SK-N-SH treated with all-trans-retinoic acid at 6 μM for 48 hours (cell line): ENCODE data around the gene SPATA18.

Source experiments
- ATAC-seq: fragments of 200-7000 bp; cut with Tn5 transposase; 3 replicates; pipeline ENCODE4 v1.9.1; 2020; ENCODE audit warnings: mild to moderate bottlenecking, moderate library complexity
- ARNTL ChIP-seq: fragments of 450-650 bp; formaldehyde crosslinking; IDR thresholded peaks from 2 replicates; pipeline ENCODE4 v1.5.0; 2020; ENCODE audit warnings: low read depth, mild to moderate bottlenecking, moderate library complexity, borderline replicate concordance
- BACH2 ChIP-seq: fragments of 250-450 bp; sonication (Bioruptor Pico); IDR thresholded peaks from 2 replicates; pipeline ENCODE4 v1.9.0; 2021; ENCODE audit warnings: mild to moderate bottlenecking, borderline replicate concordance
- CREB5 ChIP-seq: fragments of 250-450 bp; sonication (Bioruptor Pico); IDR thresholded peaks from 2 replicates; pipeline ENCODE4 v1.5.1; 2020; ENCODE audit warnings: low read depth, mild to moderate bottlenecking, moderate library complexity
- CSDC2 ChIP-seq: fragments of 250-450 bp; sonication (Bioruptor Pico); IDR thresholded peaks from 2 replicates; pipeline ENCODE4 v1.5.0; 2020; ENCODE audit warnings: mild to moderate bottlenecking, moderate library complexity
- CSRNP3 ChIP-seq: fragments of 250-450 bp; sonication (Bioruptor Pico); IDR thresholded peaks from 2 replicates; pipeline ENCODE4 v1.5.1; 2021; ENCODE audit warnings: mild to moderate bottlenecking, moderate library complexity
- ESRRG ChIP-seq: fragments of 250-450 bp; sonication (Bioruptor Pico); IDR thresholded peaks from 2 replicates; pipeline ENCODE4 v1.6.1; 2021; ENCODE audit warnings: mild to moderate bottlenecking
- GLIS3 ChIP-seq: fragments of 250-450 bp; sonication (Bioruptor Pico); IDR thresholded peaks from 2 replicates; pipeline ENCODE4 v1.5.0; 2020; ENCODE audit warnings: mild to moderate bottlenecking, moderate library complexity
- OSR1 ChIP-seq: fragments of 250-450 bp; sonication (Bioruptor Pico); IDR thresholded peaks from 2 replicates; pipeline ENCODE4 v1.8.0; 2022; ENCODE audit warnings: moderate library complexity, mild to moderate bottlenecking, inconsistent platforms
- PATZ1 ChIP-seq: fragments of 250-450 bp; sonication (Bioruptor Pico); IDR thresholded peaks from 2 replicates; pipeline ENCODE4 v1.8.0; 2020; ENCODE audit warnings: mild to moderate bottlenecking, moderate library complexity, borderline replicate concordance
- POU6F1 ChIP-seq: fragments of 250-450 bp; sonication (Bioruptor Pico); IDR thresholded peaks from 2 replicates; pipeline ENCODE4 v1.8.0; 2021; ENCODE audit warnings: low read depth, mild to moderate bottlenecking, moderate library complexity, borderline replicate concordance
- PPARA ChIP-seq: fragments of 250-450 bp; sonication (Bioruptor Pico); IDR thresholded peaks from 2 replicates; pipeline ENCODE4 v1.5.0; 2020; ENCODE audit warnings: mild to moderate bottlenecking, borderline replicate concordance
- RARB ChIP-seq: fragments of 250-450 bp; sonication (Bioruptor Pico); IDR thresholded peaks from 2 replicates; pipeline ENCODE4 v1.8.0; 2021; ENCODE audit warnings: mild to moderate bottlenecking, moderate library complexity
- SNAI2 ChIP-seq: fragments of 250-450 bp; sonication (Bioruptor Pico); IDR thresholded peaks from 2 replicates; pipeline ENCODE4 v1.5.0; 2020; ENCODE audit warnings: mild to moderate bottlenecking, moderate library complexity
- TCF4 ChIP-seq: fragments of 250-450 bp; sonication (Bioruptor Pico); IDR thresholded peaks from 2 replicates; pipeline ENCODE4 v1.8.0; 2021; ENCODE audit warnings: mild to moderate bottlenecking, moderate library complexity, borderline replicate concordance
- TOX ChIP-seq: fragments of 250-450 bp; sonication (Bioruptor Pico); IDR thresholded peaks from 2 replicates; pipeline ENCODE4 v1.8.0; 2021; ENCODE audit warnings: mild to moderate bottlenecking, moderate library complexity, borderline replicate concordance
- TSHZ2 ChIP-seq: fragments of 250-450 bp; sonication (Bioruptor Pico); IDR thresholded peaks from 2 replicates; pipeline ENCODE4 v1.5.0; 2020; ENCODE audit warnings: mild to moderate bottlenecking, moderate library complexity
- ZFP3 ChIP-seq: fragments of 250-450 bp; sonication (Bioruptor Pico); IDR thresholded peaks from 2 replicates; pipeline ENCODE4 v1.5.0; 2020; ENCODE audit warnings: mild to moderate bottlenecking, moderate library complexity
- ZFP30 ChIP-seq: fragments of 450-650 bp; formaldehyde crosslinking; IDR thresholded peaks from 2 replicates; pipeline ENCODE4 v1.5.0; 2022; ENCODE audit warnings: mild to moderate bottlenecking, moderate library complexity
- ZNF70 ChIP-seq: fragments of 450-650 bp; formaldehyde crosslinking; IDR thresholded peaks from 2 replicates; pipeline ENCODE4 v1.5.0; 2020; ENCODE audit warnings: mild to moderate bottlenecking, moderate library complexity
- ZNF8 ChIP-seq: fragments of 450-650 bp; formaldehyde crosslinking; IDR thresholded peaks from 2 replicates; pipeline ENCODE4 v1.5.0; 2020; ENCODE audit warnings: mild to moderate bottlenecking, moderate library complexity

The SPATA18 gene

GRCh38 chr4:52103319-52103718, 52.2 kb downstream of the SPATA18 start (continued):
- no peak for TF ChIP-seq POU6F1 (CRISPR knock-in tag)

GRCh38 chr4:52105276-52105675, 54.2 kb downstream of the SPATA18 start:
- TF ChIP-seq CSDC2 (no peak), CSRNP3 (CRISPR knock-in tag) (no peak), RARB (CRISPR knock-in tag) (no peak), ZNF8 (no peak), ZFP30 (CRISPR knock-in tag) (no peak), CREB5 (CRISPR knock-in tag) (no peak), OSR1 (no peak), BACH2 (CRISPR knock-in tag) (no peak), ZFP3 (CRISPR knock-in tag) (no peak), TSHZ2 (CRISPR knock-in tag) (no peak), ARNTL (CRISPR knock-in tag) (no peak)
- ATAC-seq: no peak

- peak; percentile 50; the same call in 2 of the 3 replicates for ATAC-seq
- TF ChIP-seq TCF4 (CRISPR knock-in tag) (no peak), ZNF8 (no peak), CREB5 (CRISPR knock-in tag) (no peak), TOX (CRISPR knock-in tag) (no peak), ZNF70 (CRISPR knock-in tag) (no peak), ZFP3 (CRISPR knock-in tag) (no peak), CSRNP3 (CRISPR knock-in tag) (no peak), POU6F1 (CRISPR knock-in tag) (no peak), ARNTL (CRISPR knock-in tag) (no peak), ESRRG (CRISPR knock-in tag) (no peak), PATZ1 (CRISPR knock-in tag) (no peak), GLIS3 (CRISPR knock-in tag) (no peak), SNAI2 (CRISPR knock-in tag) (no peak), BACH2 (CRISPR knock-in tag) (no peak), CSDC2 (no peak), TSHZ2 (CRISPR knock-in tag) (no peak), ZFP30 (CRISPR knock-in tag) (no peak), PPARA (CRISPR knock-in tag) (no peak)
Measured at GRCh38 chr4:52106191-52106590, 55.1 kb downstream of the SPATA18 start.
